ENCODE data around the gene FGF2.

- TF ChIP-seq CTCF (tag by site-specific recombination; IDR thresholded peaks at IDR 0.05) (no peak), ZFP41 (tag by site-specific recombination; IDR thresholded peaks at IDR 0.05; ENCODE audit: borderline replicate concordance) (no peak), ZEB2 (tag by site-specific recombination; IDR thresholded peaks at IDR 0.05) (no peak), REST (tag by site-specific recombination; IDR thresholded peaks at IDR 0.05) (no peak), ZNF121 (tag by site-specific recombination; IDR thresholded peaks at IDR 0.05) (no peak), ZNF274 (IDR thresholded peaks at IDR 0.05; ENCODE audit: low read length) (no peak), ZNF274 (tag by site-specific recombination; IDR thresholded peaks at IDR 0.05; ENCODE audit: borderline replicate concordance) (no peak), ZNF223 (tag by site-specific recombination; IDR thresholded peaks at IDR 0.05) (no peak), ZNF324 (tag by site-specific recombination; IDR thresholded peaks at IDR 0.05) (no peak), GLI4 (tag by site-specific recombination; IDR thresholded peaks at IDR 0.05) (no peak), YY2 (tag by site-specific recombination; IDR thresholded peaks at IDR 0.05) (no peak), IKZF3 (tag by site-specific recombination; IDR thresholded peaks at IDR 0.05) (no peak)
Measured at GRCh38 chr4:122845066-122845465, 18.4 kb downstream of the FGF2 start.

Data from HEK293 (cell line).